Measurements from ENCODE around the gene TBC1D5. TPM values are rescaled to one million over a fixed set of nuclear protein-coding genes. Genes with fewer than 3 reads are reported as not detected.
"Not testable (repeated sequence)": the region's sequence is repeated elsewhere in the genome, so short reads cannot be mapped to it uniquely, and the experiment has no call there.

The TBC1D5 gene
- total RNA-seq, 1 experiment from 2014 or later = 51.3 TPM

DNA sequence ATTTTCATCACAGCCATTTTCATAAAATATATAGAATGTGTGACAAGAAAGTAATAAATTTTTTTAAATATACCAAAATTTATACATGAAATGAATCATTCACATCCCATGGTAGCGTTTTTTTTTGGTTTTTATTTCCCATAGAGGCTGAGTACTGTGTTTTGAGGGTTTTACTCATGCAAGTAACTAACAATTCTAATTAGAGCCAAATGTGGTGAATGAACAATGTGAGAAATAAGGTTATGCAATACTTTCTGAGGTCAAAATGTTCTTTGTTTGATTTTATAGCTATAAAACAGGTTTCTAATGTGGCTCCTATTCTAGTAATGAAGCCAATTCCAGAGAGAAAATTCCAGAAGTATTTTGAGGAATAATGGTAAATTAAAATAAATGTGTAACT lies 386.8 kb downstream of the TBC1D5 start:
- in situ Hi-C loops (cut with HindIII; ENCODE audit: low sequenced_read_pairs) = no loop called here
- DNase-seq (ENCODE audit: low spot score) = no peak

DNA sequence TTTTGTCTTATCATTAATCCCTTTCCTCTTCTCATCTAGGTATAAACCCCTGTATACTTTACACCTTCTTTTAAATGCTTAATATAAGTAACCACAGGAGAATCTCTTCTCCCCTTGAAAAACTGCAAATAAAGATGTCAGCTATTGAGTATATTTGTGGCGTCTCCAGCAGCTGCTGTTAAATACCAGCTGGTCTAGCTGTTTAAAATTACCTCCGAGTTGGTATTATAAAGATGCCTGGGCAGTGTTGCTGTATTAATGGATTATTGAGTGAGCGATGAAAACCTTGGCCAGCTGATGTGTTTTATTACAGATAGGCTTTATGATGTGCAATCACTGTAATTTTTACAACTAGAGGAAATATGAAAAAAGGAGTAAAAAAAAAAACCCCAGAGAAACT lies 388.1 kb downstream of the TBC1D5 start:
- in situ Hi-C loops (cut with HindIII; ENCODE audit: low sequenced_read_pairs) = no loop called here
- DNase-seq (ENCODE audit: low spot score) = no peak

- in situ Hi-C loops (cut with HindIII; ENCODE audit: low sequenced_read_pairs) = no loop called here
- no peak for DNase-seq (ENCODE audit: low spot score)
Measured at GRCh38 chr3:17352620-17353019, 389.8 kb downstream of the TBC1D5 start.

GRCh38 chr3:17351193-17351592 lies 391.2 kb downstream of the TBC1D5 start:
- DNase-seq (ENCODE audit: low spot score); in situ Hi-C loops (cut with HindIII; ENCODE audit: low sequenced_read_pairs): not testable (repeated sequence)

- no peak for DNase-seq (ENCODE audit: low spot score)
- in situ Hi-C loops (cut with HindIII; ENCODE audit: low sequenced_read_pairs) = no loop called here
Measured at GRCh38 chr3:17349093-17349492, 393.3 kb downstream of the TBC1D5 start.

DNA sequence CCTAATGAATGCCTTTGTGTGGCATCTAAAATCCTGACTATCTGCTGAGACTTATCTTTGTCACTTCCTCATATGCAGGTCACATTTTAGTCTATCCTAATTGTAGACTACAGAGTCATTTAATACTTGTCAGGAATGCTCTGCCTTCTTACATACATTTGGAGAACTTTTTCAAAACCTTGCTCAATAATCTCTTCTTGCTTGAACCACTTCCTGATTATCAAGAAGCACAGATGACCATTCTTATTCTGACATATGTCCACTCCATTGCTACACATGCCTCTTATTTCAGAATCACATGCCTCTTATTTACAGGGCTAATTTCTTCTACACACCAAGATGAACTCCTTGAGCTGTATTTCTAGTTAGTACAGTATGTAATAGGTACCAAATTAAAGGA lies 400.3 kb downstream of the TBC1D5 start:
- DNase-seq (ENCODE audit: low spot score) = no peak
- in situ Hi-C loops (cut with HindIII; ENCODE audit: low sequenced_read_pairs) = no loop called here

DNA sequence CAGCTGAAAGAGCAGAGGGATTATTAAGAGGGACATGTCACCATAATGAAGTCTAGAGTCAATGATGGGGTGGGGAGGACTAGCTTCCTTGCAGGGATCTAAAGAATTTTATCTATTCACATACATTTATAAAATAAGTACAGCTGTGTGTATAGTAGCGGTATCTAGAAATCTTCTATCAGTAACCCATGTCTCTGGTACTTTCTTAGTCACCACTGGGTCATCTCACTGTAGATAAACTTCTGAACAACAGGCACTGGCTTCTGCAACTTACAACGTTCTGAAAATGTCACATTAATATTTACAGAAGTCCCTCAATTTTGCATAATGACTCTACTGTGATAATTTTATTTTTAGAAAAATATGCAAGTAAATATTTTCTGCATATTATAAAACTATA lies 401.7 kb downstream of the TBC1D5 start:
- no peak for DNase-seq (ENCODE audit: low spot score)
- in situ Hi-C loops (cut with HindIII; ENCODE audit: low sequenced_read_pairs) = no loop called here

- in situ Hi-C loops (cut with HindIII; ENCODE audit: low sequenced_read_pairs) = no loop called here
- DNase-seq (ENCODE audit: low spot score) = peak; percentile 10
Measured at GRCh38 chr3:17340261-17340660, 402.2 kb downstream of the TBC1D5 start.

DNA sequence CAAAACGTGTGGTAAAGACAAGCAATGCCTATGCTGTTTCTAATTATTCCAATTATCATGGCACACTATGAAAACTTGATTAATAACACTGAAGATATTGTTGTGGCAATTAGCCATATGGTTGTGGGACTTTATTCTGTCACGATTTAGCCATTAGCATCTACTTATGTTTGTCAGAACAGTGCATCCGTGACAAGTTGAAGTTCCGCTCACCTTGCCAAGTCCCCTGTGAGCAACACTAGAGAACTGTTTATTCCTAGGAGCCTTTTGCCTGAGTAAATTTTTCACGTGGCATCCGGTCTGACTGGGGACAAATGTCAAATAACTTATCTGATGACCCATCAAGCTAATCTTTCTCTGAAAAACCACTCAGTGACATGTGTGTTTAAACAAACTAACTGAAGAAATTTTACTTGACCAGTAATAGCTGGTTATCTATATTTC lies 403.3 kb downstream of the TBC1D5 start:
- in situ Hi-C loops (cut with HindIII; ENCODE audit: low sequenced_read_pairs) = no loop called here
- peak; percentile 79 for DNase-seq (ENCODE audit: low spot score)

DNA sequence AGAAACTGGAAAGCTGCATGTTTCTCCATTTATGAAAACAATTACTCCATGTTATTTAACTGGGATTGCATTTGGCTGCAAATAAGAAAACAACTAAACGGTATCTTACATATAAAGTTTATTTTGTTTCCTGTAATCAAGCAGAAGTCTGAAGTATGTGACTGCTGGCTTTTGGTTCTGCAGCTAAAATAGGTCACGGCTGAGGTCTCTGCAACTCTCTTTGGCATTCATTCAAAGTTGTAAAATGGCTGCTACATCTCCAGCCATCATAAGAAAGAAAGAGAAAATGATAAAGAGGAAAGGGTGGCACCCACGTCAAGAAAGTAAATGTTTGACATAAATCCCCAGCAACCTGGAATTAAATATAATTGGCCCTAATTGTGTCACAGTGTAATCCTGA lies 406.1 kb downstream of the TBC1D5 start:
- in situ Hi-C loops (cut with HindIII; ENCODE audit: low sequenced_read_pairs) = no loop called here
- DNase-seq (ENCODE audit: low spot score) = peak; percentile 81

GRCh38 chr3:17333893-17334292 lies 408.5 kb downstream of the TBC1D5 start:
- no peak for DNase-seq (ENCODE audit: low spot score)

DNA sequence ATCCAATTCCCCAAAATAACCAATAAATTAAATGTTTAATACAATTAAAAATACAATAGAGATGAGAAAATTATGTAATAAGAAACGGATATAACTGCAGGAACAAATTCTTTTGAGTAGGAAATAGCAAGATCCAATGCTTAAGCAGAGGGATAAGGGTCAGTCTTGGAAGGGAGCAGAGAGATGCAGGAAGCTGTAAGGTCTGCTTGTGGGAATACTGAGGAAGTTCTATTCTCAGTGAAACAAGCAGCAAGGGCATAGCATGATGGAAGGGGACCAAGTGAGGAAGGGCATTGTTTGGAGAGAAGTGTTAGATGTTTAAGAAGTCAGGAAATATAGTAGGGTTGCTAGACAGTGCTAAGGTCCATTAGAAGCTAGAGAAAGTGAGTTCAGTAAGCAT lies 409.0 kb downstream of the TBC1D5 start:
- in situ Hi-C loops (cut with HindIII; ENCODE audit: low sequenced_read_pairs) = no loop called here
- no peak for DNase-seq (ENCODE audit: low spot score)

More at GRCh38 chr3:17333893-17334292, 408.5 kb downstream of the TBC1D5 start:
- in situ Hi-C loops (cut with HindIII; ENCODE audit: low sequenced_read_pairs) = no loop called here

DNA sequence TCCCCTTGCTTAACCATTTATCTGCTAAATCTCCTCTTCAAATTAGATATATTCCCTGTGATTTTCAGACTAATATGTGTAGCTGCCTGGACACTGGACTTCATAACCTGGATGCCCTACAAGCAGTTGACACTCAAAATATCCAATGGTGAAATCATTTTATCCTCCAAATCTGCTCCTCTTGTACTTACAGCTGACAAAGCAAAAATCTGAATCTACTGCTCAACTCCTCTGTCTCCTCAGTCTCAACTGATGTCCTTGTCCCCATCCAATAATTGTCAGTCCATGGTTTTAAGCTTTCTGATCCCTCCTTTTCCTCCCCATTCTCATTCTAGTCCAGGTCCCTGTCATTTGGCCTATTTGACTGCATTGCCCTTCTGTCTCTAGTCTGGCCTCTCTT lies 411.8 kb downstream of the TBC1D5 start:
- no peak for DNase-seq (ENCODE audit: low spot score)
- in situ Hi-C loops (cut with HindIII; ENCODE audit: low sequenced_read_pairs) = no loop called here

DNA sequence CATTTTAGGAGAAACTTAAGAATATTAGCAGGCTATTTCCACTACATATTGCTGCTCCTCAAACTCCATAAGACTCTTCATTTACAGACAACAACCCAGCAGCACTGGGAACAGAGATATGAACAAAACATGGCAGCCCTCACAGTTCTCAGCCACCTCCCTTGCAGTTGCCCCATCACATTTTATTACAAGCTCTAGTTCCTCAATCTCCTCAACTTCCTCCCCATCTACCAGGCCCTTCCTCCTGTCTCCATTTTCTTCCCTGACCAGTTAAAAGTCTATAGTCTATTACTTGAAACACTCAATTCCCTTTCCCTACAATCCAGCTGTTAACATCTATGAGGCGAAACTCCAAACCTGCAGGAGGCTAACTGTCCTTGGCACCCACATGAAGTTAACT lies 412.5 kb downstream of the TBC1D5 start:
- in situ Hi-C loops (cut with HindIII; ENCODE audit: low sequenced_read_pairs) = no loop called here

GRCh38 chr3:17322106-17322793 lies 420.2 kb downstream of the TBC1D5 start:
- in situ Hi-C loops (cut with HindIII; ENCODE audit: low sequenced_read_pairs) = no loop called here
- DNase-seq (ENCODE audit: low spot score) = no peak

More for the DNA sequence above, 412.5 kb downstream of the TBC1D5 start:
- DNase-seq (ENCODE audit: low spot score) = no peak

DNA sequence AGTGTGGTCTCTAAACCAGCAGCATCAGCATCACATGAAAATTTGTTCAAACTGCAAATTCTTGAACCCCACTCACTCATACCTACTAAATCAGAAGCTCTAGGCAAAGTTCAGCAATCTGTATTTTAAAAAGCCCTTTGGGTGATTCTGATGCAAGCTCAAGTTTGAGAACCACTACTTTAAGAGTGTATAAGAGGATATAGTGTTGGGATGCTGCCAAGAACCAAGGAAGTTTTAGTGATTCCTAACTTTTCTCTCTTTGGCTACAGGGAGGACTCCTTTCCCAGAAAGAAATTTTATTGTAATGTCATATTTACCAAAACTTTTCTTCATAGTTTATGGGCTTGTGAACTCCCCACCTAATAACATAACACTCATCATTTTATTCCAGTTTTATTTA lies 422.2 kb downstream of the TBC1D5 start:
- in situ Hi-C loops (cut with HindIII; ENCODE audit: low sequenced_read_pairs) = no loop called here

DNA sequence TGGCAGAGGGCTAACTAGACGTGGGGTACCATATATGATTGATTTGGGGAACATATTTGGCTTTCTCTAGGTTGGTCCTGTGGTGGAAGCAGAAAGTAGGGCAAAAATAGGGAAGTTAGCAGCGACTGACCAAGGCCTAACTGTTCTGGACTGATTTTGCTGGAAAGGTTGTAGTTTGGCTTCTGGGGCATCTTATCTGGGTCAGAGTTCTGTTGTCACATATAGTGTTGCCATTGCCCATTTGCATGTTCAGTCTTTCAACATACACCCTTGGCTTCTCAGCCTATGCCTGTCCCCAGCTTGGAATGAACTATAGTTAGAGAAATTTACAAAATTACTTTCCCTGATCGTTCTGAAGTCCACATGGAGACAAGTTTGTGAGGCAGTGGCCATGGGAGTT lies 426.5 kb downstream of the TBC1D5 start:
- in situ Hi-C loops (cut with HindIII; ENCODE audit: low sequenced_read_pairs) = no loop called here

More for the DNA sequence above, 422.2 kb downstream of the TBC1D5 start:
- no peak for DNase-seq (ENCODE audit: low spot score)

GRCh38 chr3:17314171-17314570 lies 428.3 kb downstream of the TBC1D5 start:
- DNase-seq (ENCODE audit: low spot score) = no peak
- in situ Hi-C loops (cut with HindIII; ENCODE audit: low sequenced_read_pairs) = no loop called here

More for the DNA sequence above, 426.5 kb downstream of the TBC1D5 start:
- DNase-seq (ENCODE audit: low spot score) = no peak

DNA sequence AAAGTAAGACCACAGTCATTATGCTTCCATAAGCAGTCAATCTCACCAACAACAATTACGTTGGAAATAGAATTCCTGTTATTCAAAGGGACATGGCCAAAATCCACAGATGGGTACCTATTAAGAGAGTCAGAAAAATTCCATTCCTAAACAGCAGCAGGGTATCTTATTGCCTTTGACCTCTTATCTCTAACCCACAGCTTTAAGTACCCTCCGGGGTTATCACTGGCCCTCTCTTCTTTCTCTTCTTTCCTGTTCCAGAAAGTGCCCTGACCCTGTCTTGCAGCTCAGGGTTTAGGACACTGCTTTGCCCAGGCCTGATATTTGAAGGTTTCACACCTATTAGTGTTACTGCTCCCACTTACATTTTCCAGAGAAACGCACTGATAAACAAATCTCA lies 428.7 kb downstream of the TBC1D5 start:
- in situ Hi-C loops (cut with HindIII; ENCODE audit: low sequenced_read_pairs) = no loop called here
- no peak for DNase-seq (ENCODE audit: low spot score)

GRCh38 chr3:17310983-17311382 lies 431.4 kb downstream of the TBC1D5 start:
- in situ Hi-C loops (cut with HindIII; ENCODE audit: low sequenced_read_pairs) = no loop called here

GRCh38 chr3:17307887-17308286 lies 434.5 kb downstream of the TBC1D5 start:
- DNase-seq (ENCODE audit: low spot score) = no peak
- in situ Hi-C loops (cut with HindIII; ENCODE audit: low sequenced_read_pairs) = no loop called here

More at GRCh38 chr3:17310983-17311382, 431.4 kb downstream of the TBC1D5 start:
- no peak for DNase-seq (ENCODE audit: low spot score)

All from G401 (cell line).